SK-N-SH (cell line): ENCODE measurements around the gene HEMGN. TPM values are rescaled to one million over a fixed set of nuclear protein-coding genes. Genes with fewer than 3 reads are reported as not detected.

Experiments used
- CHD2 ChIP-seq: fragments of 150-350 bp; IDR thresholded peaks from 2 replicates; pipeline ENCODE4 v1.6.1; 2018; ENCODE audit warnings: low read length; ENCODE audit not compliant: partially characterized antibody
- ELF1 ChIP-seq: IDR thresholded peaks from 2 replicates; pipeline ENCODE4 v1.4.0; 2012
- EP300 ChIP-seq, 2 experiments: IDR thresholded peaks; 2 replicates each; pipeline versions ENCODE4 v1.4.0 to v1.6.1; 2012; ENCODE audit warnings: borderline replicate concordance in 1 of 2, low read depth in 1 of 2, low read length in 1 of 2
- EZH2phosphoT487 ChIP-seq: fragments of 200-600 bp; sonication (generic); IDR thresholded peaks from 2 replicates; pipeline ENCODE4 v1.6.1; 2017; ENCODE audit warnings: low read depth, mixed run types, mild to moderate bottlenecking, antibody characterized with exemption, moderate library complexity, borderline replicate concordance
- FOSL2 ChIP-seq: IDR thresholded peaks from 2 replicates; pipeline ENCODE4 v1.4.0; 2012; ENCODE audit warnings: low read depth, mild to moderate bottlenecking, moderate library complexity, borderline replicate concordance
- FOXJ3 ChIP-seq: sonication (generic); formaldehyde crosslinking; IDR thresholded peaks from 2 replicates; pipeline ENCODE4 v1.5.1; 2020; ENCODE audit warnings: mild to moderate bottlenecking, missing genetic modification reagents
- FOXM1 ChIP-seq: IDR thresholded peaks from 2 replicates; pipeline ENCODE4 v1.4.0; 2012; ENCODE audit warnings: low read depth, mild to moderate bottlenecking
- GABPA ChIP-seq: IDR thresholded peaks from 2 replicates; pipeline ENCODE4 v1.4.0; 2012; ENCODE audit warnings: low read depth, mild to moderate bottlenecking
- GATA2 ChIP-seq: sonication (generic); formaldehyde crosslinking; IDR thresholded peaks from 2 replicates; pipeline ENCODE4 v1.5.0; 2020; ENCODE audit warnings: mild to moderate bottlenecking, missing genetic modification reagents
- JUND ChIP-seq: IDR thresholded peaks from 2 replicates; pipeline ENCODE4 v1.4.0; 2012
- MXI1 ChIP-seq: IDR thresholded peaks from 2 replicates; pipeline ENCODE4 v1.6.1; 2012; ENCODE audit warnings: mild to moderate bottlenecking, low read depth, low read length, improper control_type of control experiment
- NRF1 ChIP-seq: IDR thresholded peaks from 2 replicates; pipeline ENCODE4 v1.6.1; 2012; ENCODE audit warnings: low read depth, mild to moderate bottlenecking, low read length
- PBX3 ChIP-seq: IDR thresholded peaks from 2 replicates; pipeline ENCODE4; 2012
- RAD21 ChIP-seq: IDR thresholded peaks from 2 replicates; pipeline ENCODE4 v1.6.1; 2012; ENCODE audit warnings: mild to moderate bottlenecking, low read length
- RCOR1 ChIP-seq: fragments of 150-350 bp; IDR thresholded peaks from 2 replicates; pipeline ENCODE4 v1.6.1; 2017; ENCODE audit warnings: antibody characterized with exemption, low read length
- RFX5 ChIP-seq: IDR thresholded peaks from 2 replicates; pipeline ENCODE4 v1.6.1; 2012; ENCODE audit warnings: mild to moderate bottlenecking, improper control_type of control experiment, low read length
- RXRA ChIP-seq: IDR thresholded peaks from 2 replicates; pipeline ENCODE4 v1.4.0; 2012; ENCODE audit warnings: low read depth, mild to moderate bottlenecking, borderline replicate concordance
- SIN3A ChIP-seq: IDR thresholded peaks from 2 replicates; pipeline ENCODE4 v1.6.1; 2012; ENCODE audit warnings: low read depth, mild to moderate bottlenecking, low read length, moderate library complexity, borderline replicate concordance
- TAF1 ChIP-seq: IDR thresholded peaks from 2 replicates; pipeline ENCODE4 v1.6.1; 2012; ENCODE audit warnings: low read depth, mild to moderate bottlenecking, low read length, moderate library complexity, borderline replicate concordance
- TCF12 ChIP-seq: IDR thresholded peaks from 2 replicates; pipeline ENCODE4 v1.4.0; 2012
- TEAD4 ChIP-seq: IDR thresholded peaks from 2 replicates; pipeline ENCODE4 v1.4.0; 2012; ENCODE audit warnings: mild to moderate bottlenecking, borderline replicate concordance; ENCODE audit not compliant: insufficient read depth
- ZBTB33 ChIP-seq: IDR thresholded peaks from 2 replicates; pipeline ENCODE4 v1.4.0; 2012; ENCODE audit warnings: low read depth, borderline replicate concordance
- polyA plus RNA-seq, 3 experiments: library from polyadenylated mRNA; depleted of rRNA; stranded (reverse); fragments of >200 nt; gene quantifications; 2 replicates each; pipeline ENCODE4 v1.2.3, GENCODE V29; 2012
- TF ChIP-seq, protein P1 (sequence below): IDR thresholded peaks from 2 replicates; pipeline ENCODE4 v1.6.1; 2012; ENCODE audit warnings: mild to moderate bottlenecking, low read depth, low read length, moderate library complexity
- TF ChIP-seq, protein P2 (sequence below): fragments of 150-350 bp; IDR thresholded peaks from 2 replicates; pipeline ENCODE4 v1.6.1; 2017; ENCODE audit warnings: antibody characterized with exemption, low read length, low read depth, borderline replicate concordance

Gene HEMGN
- polyA plus RNA-seq, 1 of the 3 experiments (the other 2 are of a cell fraction), result not detected

DNA sequence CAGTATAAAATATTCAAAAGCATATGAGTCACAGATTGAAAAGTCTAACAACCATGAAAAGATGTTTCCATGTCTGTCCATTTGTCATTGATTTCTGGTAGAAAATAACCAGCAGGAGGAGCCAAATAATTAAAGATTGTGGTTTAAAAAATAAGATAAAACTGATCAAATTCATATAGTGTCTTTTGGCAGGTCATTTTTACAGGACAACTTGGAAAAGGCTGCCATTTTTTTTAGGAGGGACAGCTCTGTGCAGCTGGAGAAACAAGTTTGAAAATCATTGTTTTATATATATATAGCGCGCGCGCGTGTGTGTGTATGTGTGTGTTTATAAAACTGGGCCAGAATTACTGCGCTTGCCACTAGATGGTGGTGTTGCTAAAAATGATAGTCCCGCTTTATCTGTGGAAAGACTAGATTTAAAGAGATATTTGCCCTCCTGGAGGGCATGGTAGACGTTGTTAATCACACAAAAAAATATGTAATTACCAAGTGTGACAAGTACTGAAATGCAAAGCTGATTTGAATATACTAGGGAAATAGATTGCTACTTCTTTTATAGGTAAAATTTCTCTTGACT is 14.4 kb downstream of the HEMGN start (continued):
- no peak for TF ChIP-seq RXRA
- TF ChIP-seq TCF12, result no peak
- no peak for TF ChIP-seq PBX3
- TF ChIP-seq FOXM1, result no peak
- TF ChIP-seq CHD2, result no peak
- 0 out of 2 replicates have a peak, but pooled peaks have one; percentile 37 for TF ChIP-seq RCOR1
- TF ChIP-seq SIN3A, result no peak
- TF ChIP-seq EP300 (IDR thresholded peaks at IDR 0.05; ENCODE audit: borderline replicate concordance in 1 of 2, low read depth in 1 of 2, low read length in 1 of 2), result no peak
- no peak for TF ChIP-seq FOXJ3
- TF ChIP-seq GATA2 (CRISPR knock-in tag), result peak; percentile 45; the same call in 1 of the 2 replicates
- no peak for TF ChIP-seq TEAD4
- no peak for TF ChIP-seq RFX5
- no peak for TF ChIP-seq EZH2phosphoT487
- TF ChIP-seq NRF1, result no peak
- TF ChIP-seq, protein P1, sequence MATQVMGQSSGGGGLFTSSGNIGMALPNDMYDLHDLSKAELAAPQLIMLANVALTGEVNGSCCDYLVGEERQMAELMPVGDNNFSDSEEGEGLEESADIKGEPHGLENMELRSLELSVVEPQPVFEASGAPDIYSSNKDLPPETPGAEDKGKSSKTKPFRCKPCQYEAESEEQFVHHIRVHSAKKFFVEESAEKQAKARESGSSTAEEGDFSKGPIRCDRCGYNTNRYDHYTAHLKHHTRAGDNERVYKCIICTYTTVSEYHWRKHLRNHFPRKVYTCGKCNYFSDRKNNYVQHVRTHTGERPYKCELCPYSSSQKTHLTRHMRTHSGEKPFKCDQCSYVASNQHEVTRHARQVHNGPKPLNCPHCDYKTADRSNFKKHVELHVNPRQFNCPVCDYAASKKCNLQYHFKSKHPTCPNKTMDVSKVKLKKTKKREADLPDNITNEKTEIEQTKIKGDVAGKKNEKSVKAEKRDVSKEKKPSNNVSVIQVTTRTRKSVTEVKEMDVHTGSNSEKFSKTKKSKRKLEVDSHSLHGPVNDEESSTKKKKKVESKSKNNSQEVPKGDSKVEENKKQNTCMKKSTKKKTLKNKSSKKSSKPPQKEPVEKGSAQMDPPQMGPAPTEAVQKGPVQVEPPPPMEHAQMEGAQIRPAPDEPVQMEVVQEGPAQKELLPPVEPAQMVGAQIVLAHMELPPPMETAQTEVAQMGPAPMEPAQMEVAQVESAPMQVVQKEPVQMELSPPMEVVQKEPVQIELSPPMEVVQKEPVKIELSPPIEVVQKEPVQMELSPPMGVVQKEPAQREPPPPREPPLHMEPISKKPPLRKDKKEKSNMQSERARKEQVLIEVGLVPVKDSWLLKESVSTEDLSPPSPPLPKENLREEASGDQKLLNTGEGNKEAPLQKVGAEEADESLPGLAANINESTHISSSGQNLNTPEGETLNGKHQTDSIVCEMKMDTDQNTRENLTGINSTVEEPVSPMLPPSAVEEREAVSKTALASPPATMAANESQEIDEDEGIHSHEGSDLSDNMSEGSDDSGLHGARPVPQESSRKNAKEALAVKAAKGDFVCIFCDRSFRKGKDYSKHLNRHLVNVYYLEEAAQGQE, result no peak
- no peak for TF ChIP-seq TAF1
- TF ChIP-seq FOSL2, result no peak
- peak; percentile 59 for TF ChIP-seq RAD21
- TF ChIP-seq ELF1, result no peak
- TF ChIP-seq, protein P2, sequence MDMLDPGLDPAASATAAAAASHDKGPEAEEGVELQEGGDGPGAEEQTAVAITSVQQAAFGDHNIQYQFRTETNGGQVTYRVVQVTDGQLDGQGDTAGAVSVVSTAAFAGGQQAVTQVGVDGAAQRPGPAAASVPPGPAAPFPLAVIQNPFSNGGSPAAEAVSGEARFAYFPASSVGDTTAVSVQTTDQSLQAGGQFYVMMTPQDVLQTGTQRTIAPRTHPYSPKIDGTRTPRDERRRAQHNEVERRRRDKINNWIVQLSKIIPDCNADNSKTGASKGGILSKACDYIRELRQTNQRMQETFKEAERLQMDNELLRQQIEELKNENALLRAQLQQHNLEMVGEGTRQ, result no peak
- TF ChIP-seq JUND, result no peak
- TF ChIP-seq MXI1, result peak; percentile 43; the same call in 1 of the 2 replicates
- no peak for TF ChIP-seq ZBTB33
- TF ChIP-seq GABPA, result no peak
- TF ChIP-seq, all 33 proteins: peak for 8
